HCT116 (cell line): ENCODE measurements around the gene CBFA2T3.

Experiments
- EZH2 ChIP-seq: fragments of 200-600 bp; sonication (generic); IDR thresholded peaks from 2 replicates; pipeline ENCODE4 v1.6.1; 2017; ENCODE audit warnings: antibody characterized with exemption, mixed run types
- EZH2phosphoT487 ChIP-seq: fragments of 200-600 bp; IDR thresholded peaks from 2 replicates; pipeline ENCODE4 v1.6.1; 2018; ENCODE audit warnings: antibody characterized with exemption, borderline replicate concordance
- POLR2A ChIP-seq: IDR thresholded peaks from 2 replicates; pipeline ENCODE4 v1.7.0; 2011; ENCODE audit warnings: borderline replicate concordance; ENCODE audit not compliant: insufficient read depth, insufficient read length; ENCODE audit errors: extremely low read depth
- RAD21 ChIP-seq: IDR thresholded peaks from 2 replicates; pipeline ENCODE4 v1.6.1; 2012; ENCODE audit warnings: low read depth, mild to moderate bottlenecking
- SRF ChIP-seq: IDR thresholded peaks from 2 replicates; pipeline ENCODE4 v1.6.1; 2012; ENCODE audit warnings: low read depth
- TF ChIP-seq, protein P1 (sequence below), 3 experiments: fragments of 200-600 bp in 1 of 3; sonication (generic) in 1 of 3; IDR thresholded peaks in 2 of 3; conservative IDR thresholded peaks in 1 of 3; 2 replicates each; pipeline ENCODE4 v1.5.1; 2012 to 2017; ENCODE audit warnings: low read depth in 2 of 3, low read length in 2 of 3, antibody characterized with exemption in 1 of 3, borderline replicate concordance in 1 of 3, control low read depth in 1 of 3, mild to moderate bottlenecking in 1 of 3, mixed read lengths in 1 of 3, mixed run types in 1 of 3, moderate library complexity in 1 of 3; ENCODE audit not compliant: insufficient read depth in 1 of 3

DNA sequence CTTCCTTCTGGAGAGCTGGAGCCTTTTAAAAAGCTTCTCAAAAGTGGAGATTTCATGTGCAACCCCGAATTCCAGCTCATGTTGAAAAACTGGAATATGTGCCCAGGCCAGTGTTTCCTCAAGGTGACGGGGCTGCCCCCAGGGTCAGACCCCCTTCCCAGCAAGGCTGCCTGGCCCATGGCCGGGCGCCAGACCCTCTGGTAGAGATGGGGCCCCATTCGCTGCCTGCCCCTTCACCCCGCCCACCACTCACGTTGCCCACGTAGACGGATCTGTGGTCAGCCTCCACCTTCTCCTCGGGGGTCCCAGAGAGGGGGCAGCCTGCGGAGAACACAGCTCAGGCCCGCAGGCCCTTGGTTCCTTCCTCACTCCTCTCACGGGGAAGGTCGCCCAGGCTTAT, 111.7 kb downstream of the CBFA2T3 start:
- TF ChIP-seq, protein P1, sequence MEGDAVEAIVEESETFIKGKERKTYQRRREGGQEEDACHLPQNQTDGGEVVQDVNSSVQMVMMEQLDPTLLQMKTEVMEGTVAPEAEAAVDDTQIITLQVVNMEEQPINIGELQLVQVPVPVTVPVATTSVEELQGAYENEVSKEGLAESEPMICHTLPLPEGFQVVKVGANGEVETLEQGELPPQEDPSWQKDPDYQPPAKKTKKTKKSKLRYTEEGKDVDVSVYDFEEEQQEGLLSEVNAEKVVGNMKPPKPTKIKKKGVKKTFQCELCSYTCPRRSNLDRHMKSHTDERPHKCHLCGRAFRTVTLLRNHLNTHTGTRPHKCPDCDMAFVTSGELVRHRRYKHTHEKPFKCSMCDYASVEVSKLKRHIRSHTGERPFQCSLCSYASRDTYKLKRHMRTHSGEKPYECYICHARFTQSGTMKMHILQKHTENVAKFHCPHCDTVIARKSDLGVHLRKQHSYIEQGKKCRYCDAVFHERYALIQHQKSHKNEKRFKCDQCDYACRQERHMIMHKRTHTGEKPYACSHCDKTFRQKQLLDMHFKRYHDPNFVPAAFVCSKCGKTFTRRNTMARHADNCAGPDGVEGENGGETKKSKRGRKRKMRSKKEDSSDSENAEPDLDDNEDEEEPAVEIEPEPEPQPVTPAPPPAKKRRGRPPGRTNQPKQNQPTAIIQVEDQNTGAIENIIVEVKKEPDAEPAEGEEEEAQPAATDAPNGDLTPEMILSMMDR (IDR thresholded peaks at IDR 0.05 in 2 of 3, conservative IDR thresholded peaks at IDR 0.05 in 1 of 3; ENCODE audit: borderline replicate concordance in 1 of 3, insufficient read depth in 1 of 3, low read depth in 2 of 3, low read length in 2 of 3) = no peak
- TF ChIP-seq SRF (no peak), EZH2phosphoT487 (no peak), EZH2 (no peak), POLR2A (no peak), RAD21 (no peak)
